ENCODE measurements around the gene PTPRG.

Gene PTPRG

DNA sequence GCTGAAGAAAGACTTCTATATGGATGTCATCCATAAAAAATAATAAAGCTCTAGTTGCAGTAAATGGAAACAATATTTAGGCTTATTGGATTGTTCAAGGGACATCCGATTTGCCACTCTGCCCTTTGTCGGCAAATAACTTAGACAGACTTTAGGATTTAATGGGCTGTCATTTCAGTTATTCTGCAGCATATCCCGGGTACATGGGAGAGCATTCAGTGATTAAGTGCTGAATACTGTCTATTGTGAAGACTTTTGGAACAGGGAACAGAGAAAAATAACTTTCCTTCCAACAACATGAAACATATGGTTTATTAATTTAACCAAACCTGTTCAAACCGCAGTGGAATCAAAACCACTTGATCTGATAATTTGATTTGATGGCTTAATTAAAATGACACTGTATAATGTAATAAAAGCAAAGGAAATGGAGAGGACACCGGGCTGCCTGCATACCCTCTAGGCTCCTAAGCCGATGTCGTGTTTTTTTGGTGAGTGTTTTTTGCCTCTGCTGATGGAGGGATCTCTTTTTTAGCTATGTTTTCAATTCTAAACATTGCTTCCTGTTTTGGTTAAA lies 612.7 kb downstream of the PTPRG start:
- H3K4me3 Mint-ChIP-seq, result no peak overlapping the region
- H3K4me1 Mint-ChIP-seq, result no peaks in the 10 kb centered on the region
- no peak overlapping the region for H3K27ac Mint-ChIP-seq
- no peak for ATAC-seq
- H3K9me3 Mint-ChIP-seq, result peaks cover 3% of the 10 kb centered on the region
- peaks cover 6% of the 10 kb centered on the region for H3K36me3 Mint-ChIP-seq
- H3K27me3 Mint-ChIP-seq, result no peaks in the 10 kb centered on the region

DNA sequence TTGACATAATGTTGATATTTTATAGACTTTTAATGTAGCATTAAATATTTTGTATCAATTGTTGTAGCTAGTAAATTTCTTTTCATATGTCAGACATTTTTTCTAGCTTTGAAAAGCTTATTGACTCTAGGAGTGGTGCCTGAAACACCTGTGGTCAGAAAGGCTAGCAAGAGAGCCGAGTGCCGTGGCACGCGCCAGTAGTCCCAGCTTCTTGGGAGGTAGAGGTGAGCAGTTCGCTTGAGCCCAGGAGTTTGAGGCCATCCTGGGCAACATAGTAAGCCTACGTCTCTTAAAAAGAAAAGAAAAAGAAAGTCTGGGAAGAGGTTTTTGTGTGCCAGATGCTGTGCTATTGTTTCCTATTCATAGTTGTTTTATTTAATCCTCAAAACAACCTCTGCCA lies 613.8 kb downstream of the PTPRG start:
- no peak for ATAC-seq
- Mint-ChIP-seq H3K27me3 (no peaks in the 10 kb centered on the region), H3K9me3 (peaks cover 3% of the 10 kb centered on the region), H3K36me3 (peaks cover 6% of the 10 kb centered on the region), H3K4me1 (no peaks in the 10 kb centered on the region), H3K4me3 (no peak overlapping the region), H3K27ac (no peak overlapping the region)

DNA sequence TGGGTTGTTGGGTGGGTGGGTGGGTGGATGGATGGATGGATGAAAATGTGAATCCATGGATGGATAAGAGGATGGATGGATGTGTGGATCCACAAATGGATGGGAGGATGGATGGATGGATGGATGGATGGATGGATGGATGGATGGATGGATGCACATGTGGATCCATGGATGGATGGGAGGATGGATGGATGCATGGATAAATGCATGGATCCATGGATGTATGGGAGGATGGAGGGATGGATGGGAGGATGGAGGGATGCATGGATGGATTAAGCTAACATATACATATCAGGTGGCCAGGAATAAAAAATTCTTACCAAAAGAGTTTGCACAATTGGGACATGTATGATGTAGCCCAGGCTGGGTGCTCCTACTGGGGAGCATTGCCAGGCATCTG lies 616.7 kb downstream of the PTPRG start:
- Mint-ChIP-seq H3K4me3 (no peak overlapping the region), H3K27me3 (no peaks in the 10 kb centered on the region), H3K36me3 (no peaks in the 10 kb centered on the region), H3K27ac (no peak overlapping the region), H3K9me3 (no peaks in the 10 kb centered on the region), H3K4me1 (no peaks in the 10 kb centered on the region)
- no peak for ATAC-seq

DNA sequence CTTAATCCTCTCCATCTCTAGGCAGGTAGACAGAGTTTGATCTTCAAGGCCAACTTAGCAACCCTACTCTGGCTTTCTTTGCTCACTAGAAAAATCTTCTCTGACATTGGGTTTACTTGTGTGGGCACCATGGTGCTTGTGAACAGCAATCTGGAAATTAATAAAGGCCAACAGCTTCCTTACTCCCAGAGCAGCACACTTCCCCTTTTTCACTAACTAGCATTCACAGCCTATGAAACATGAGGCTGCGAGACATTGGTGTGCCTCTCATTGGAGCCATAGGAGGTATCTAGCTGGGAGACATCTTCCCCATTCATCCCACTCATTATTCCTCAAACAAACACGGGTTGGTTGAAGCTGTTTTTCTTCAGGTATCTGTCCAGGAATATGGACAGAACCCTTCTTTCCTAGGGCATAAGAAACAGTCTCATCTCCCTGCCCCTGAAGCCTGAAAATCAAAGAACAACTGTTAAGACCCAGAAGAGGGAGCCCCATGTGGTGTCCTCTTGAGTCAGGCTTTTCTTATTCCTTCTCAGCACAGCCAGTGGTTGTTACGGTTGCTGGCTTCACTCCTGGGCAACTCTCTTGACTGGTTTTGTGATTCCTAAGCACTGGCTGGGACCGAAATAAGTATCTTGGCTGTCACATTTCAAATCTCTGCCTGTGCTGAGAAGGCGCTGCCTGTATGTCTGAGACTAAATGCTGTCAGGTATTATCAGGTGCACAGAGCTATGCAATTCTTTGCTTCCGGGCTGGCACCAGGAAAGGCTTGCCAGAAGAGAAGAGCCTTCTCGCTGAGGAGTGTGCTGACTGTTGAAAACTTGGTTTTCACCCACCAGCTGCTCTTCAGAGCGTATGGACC lies 617.6 kb downstream of the PTPRG start:
- Mint-ChIP-seq H3K36me3 (no peaks in the 10 kb centered on the region), H3K4me1 (no peaks in the 10 kb centered on the region), H3K27ac (no peak overlapping the region), H3K27me3 (no peaks in the 10 kb centered on the region), H3K9me3 (no peaks in the 10 kb centered on the region), H3K4me3 (no peak overlapping the region)
- ATAC-seq, result no peak

DNA sequence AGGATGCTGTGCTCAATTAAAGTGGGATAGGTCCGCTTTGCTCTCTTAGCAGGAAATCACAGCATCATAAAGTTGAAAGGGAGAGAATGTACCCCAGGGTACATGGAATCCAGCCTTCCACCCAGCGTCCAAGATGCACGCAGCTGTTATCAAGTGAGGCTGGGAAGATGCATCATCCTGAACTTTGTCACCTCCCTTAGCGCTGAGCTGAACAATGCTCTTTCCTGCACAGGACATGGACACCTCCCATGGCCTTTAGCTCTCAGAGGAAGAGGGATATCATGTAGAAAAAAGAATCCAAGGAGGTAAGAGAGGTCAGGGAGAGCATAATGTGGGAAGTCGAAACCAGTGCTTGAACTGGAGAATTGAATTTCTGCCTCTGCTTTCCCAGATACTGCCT lies 619.1 kb downstream of the PTPRG start:
- Mint-ChIP-seq H3K4me3 (no peak overlapping the region), H3K4me1 (no peaks in the 10 kb centered on the region), H3K36me3 (no peaks in the 10 kb centered on the region), H3K9me3 (no peaks in the 10 kb centered on the region), H3K27ac (no peak overlapping the region), H3K27me3 (no peaks in the 10 kb centered on the region)
- ATAC-seq, result no peak

DNA sequence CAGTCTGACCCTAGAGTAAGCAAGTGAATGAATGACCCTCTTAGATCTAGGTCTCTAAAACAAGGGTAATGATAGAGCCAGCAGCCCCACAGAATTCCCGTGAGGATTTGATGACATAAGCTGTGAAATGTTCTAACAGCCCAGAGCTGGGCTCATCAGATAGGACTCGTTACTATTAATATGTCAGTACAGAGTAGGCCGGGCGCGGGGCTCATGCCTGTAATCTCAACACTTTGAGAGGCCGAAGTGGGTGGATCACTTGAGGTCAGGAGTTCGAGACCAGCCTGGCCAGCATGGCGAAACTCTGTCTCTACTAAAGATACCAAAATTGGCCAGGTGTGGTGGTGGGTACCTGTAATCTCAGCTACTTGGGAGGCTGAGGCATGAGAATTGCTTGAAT lies 621.7 kb downstream of the PTPRG start:
- no peaks in the 10 kb centered on the region for H3K27me3 Mint-ChIP-seq
- H3K4me1 Mint-ChIP-seq, result no peaks in the 10 kb centered on the region
- no peaks in the 10 kb centered on the region for H3K36me3 Mint-ChIP-seq
- ATAC-seq, result no peak
- H3K27ac Mint-ChIP-seq, result no peak overlapping the region
- H3K9me3 Mint-ChIP-seq, result no peaks in the 10 kb centered on the region
- H3K4me3 Mint-ChIP-seq, result no peak overlapping the region

DNA sequence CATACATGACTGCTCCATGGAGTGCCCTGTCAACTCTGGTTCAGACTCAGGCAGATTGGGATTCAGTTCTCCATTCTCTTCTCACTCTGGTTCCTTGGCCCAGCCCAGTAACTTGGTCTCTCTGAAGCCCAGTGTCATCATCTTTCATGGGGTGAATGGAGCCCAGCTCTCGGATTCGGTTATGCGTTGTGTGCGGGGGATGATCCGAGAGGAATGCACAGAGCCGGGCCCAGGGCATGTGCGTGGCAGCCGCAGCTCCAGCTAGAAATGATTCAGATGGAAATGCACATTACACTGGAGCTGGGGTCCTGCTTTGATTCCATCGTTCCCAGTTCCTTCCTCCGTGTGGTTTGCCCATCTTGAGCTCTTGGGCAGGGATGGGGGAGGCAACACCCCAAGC lies 622.6 kb downstream of the PTPRG start:
- no peaks in the 10 kb centered on the region for H3K36me3 Mint-ChIP-seq
- no peak overlapping the region for H3K4me3 Mint-ChIP-seq
- H3K27me3 Mint-ChIP-seq, result no peaks in the 10 kb centered on the region
- H3K9me3 Mint-ChIP-seq, result no peaks in the 10 kb centered on the region
- peaks cover 6% of the 10 kb centered on the region for H3K4me1 Mint-ChIP-seq
- ATAC-seq, result no peak
- no peak overlapping the region for H3K27ac Mint-ChIP-seq

DNA sequence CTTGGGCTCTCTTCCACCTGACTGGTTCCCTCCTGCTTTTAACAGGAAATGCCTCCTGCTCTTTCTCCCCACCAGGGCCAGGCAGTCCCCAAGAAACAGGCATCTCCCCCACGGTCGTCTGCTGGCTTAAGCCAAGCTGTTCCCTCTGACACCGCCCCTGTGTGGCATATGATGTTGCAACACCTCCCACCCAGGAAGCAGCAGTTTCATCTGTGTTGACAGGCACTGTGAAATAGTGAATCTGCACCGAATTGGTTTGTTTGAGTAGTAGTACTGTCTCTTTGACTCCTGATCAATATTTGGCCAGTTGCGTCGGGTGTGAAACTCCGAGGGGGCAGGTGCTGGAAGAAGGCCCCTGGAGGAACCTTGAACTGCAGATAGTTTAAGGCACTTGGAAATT lies 623.2 kb downstream of the PTPRG start:
- no peak for ATAC-seq
- H3K36me3 Mint-ChIP-seq, result no peaks in the 10 kb centered on the region
- peaks cover 9% of the 10 kb centered on the region for H3K4me1 Mint-ChIP-seq
- H3K27ac Mint-ChIP-seq, result no peak overlapping the region
- peaks cover 5% of the 10 kb centered on the region for H3K27me3 Mint-ChIP-seq
- no peaks in the 10 kb centered on the region for H3K9me3 Mint-ChIP-seq
- no peak overlapping the region for H3K4me3 Mint-ChIP-seq

DNA sequence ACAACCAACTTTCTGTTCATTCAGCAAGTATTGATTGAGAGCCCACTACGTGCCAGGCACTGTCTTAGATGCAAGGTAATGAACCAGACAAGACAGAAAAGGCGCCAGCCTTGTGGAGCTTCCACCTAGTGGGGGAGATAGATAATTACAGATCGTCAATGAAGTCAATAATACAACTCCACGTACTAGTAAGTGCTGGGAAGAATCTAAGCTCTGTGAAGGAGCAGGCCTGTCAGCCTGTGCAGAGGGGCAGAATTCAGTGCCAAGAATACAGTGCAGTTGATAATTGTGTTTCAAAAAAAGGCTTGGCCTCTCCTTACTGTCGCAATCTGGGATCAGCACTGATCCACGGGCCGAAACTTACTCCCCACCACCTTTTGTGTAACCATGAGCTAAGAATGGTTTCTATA lies 625.7 kb downstream of the PTPRG start:
- H3K27ac Mint-ChIP-seq, result no peak overlapping the region
- H3K9me3 Mint-ChIP-seq, result no peaks in the 10 kb centered on the region
- H3K36me3 Mint-ChIP-seq, result no peaks in the 10 kb centered on the region

DNA sequence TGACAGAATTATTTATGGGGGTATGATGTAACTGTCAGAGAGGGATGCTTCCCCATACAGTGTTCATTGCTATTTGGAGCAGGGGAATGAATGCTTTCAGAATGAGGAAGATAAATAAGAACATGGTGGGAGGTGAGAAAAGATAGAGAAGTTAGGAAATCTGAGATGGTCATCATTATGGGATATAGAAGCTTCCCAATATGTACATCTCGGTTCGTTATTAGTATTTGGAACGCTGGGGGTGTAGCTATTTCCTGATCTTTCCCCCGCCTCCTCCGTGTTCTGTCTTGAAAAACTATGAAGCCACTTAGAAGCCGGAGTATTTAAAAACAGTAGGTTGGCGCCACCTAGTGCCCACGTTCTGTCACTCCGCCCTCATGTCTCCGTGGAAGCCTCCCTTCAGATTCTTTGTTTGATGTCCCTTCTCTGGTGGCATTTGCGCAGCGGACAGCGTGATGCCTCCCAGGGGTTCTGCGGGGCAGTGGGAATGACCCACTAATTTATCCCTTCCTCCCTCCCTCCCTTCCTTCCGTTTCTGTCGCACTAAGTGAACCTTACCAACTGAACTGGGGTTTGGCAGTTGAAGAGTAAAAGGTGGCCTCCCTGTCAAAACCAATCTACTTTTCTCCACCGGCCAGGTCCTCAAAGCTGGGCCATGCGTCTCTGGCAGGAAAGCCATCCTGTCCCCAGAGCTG lies 627.5 kb downstream of the PTPRG start:
- H3K27ac Mint-ChIP-seq, result no peak overlapping the region
- ATAC-seq, result peak; percentile 56

More for the DNA sequence above, 625.7 kb downstream of the PTPRG start:
- Mint-ChIP-seq H3K4me3 (no peak overlapping the region), H3K27me3 (peaks cover 11% of the 10 kb centered on the region), H3K4me1 (peaks cover 9% of the 10 kb centered on the region)
- ATAC-seq, result no peak

DNA sequence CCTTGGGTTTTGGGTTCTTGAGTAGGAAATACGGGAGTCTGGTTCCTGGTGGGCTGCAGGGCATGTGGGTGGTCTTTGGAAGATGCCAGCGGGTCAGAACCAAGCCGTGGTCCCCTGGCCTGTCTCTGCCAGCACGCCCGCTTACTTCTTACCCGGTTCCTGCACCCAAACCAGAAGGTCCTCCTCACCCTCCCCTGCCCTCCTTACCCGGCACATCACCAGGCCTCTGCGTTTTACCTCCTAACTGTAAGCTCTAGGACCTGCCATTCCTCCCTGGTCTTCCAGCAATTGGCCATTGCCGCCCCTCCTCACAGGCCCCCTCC lies 628.0 kb downstream of the PTPRG start:
- Mint-ChIP-seq H3K27ac (no peak overlapping the region), H3K36me3 (no peaks in the 10 kb centered on the region), H3K4me1 (peaks cover 9% of the 10 kb centered on the region), H3K4me3 (no peak overlapping the region), H3K9me3 (no peaks in the 10 kb centered on the region), H3K27me3 (peaks cover 11% of the 10 kb centered on the region)
- no peak for ATAC-seq

More for the DNA sequence above, 627.5 kb downstream of the PTPRG start:
- Mint-ChIP-seq H3K36me3 (no peaks in the 10 kb centered on the region), H3K4me3 (peak overlapping the region; percentile 40), H3K4me1 (peaks cover 9% of the 10 kb centered on the region), H3K27me3 (peaks cover 11% of the 10 kb centered on the region), H3K9me3 (no peaks in the 10 kb centered on the region)

DNA sequence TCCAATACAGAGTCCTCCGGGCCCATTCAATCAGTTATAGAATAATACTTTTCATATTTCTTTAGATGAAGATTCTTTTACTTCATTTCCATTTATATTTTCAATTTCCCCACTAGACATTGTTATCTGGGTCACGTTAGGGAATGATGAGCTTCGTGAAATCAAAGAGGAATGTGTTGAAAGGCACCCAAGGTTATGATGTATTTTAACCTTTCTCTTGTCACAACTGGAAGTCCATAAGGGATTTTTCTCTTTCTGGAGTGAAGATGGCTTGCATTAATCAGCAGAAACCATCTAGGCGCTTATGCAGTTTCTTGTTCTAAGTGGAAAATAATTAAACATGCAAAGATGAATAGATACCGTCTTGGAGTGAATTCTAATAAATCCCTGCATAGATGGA lies 631.5 kb downstream of the PTPRG start:
- Mint-ChIP-seq H3K4me3 (no peak overlapping the region), H3K27ac (no peak overlapping the region), H3K9me3 (no peaks in the 10 kb centered on the region), H3K4me1 (peaks cover 9% of the 10 kb centered on the region), H3K27me3 (peaks cover 11% of the 10 kb centered on the region), H3K36me3 (no peaks in the 10 kb centered on the region)
- no peak for ATAC-seq

DNA sequence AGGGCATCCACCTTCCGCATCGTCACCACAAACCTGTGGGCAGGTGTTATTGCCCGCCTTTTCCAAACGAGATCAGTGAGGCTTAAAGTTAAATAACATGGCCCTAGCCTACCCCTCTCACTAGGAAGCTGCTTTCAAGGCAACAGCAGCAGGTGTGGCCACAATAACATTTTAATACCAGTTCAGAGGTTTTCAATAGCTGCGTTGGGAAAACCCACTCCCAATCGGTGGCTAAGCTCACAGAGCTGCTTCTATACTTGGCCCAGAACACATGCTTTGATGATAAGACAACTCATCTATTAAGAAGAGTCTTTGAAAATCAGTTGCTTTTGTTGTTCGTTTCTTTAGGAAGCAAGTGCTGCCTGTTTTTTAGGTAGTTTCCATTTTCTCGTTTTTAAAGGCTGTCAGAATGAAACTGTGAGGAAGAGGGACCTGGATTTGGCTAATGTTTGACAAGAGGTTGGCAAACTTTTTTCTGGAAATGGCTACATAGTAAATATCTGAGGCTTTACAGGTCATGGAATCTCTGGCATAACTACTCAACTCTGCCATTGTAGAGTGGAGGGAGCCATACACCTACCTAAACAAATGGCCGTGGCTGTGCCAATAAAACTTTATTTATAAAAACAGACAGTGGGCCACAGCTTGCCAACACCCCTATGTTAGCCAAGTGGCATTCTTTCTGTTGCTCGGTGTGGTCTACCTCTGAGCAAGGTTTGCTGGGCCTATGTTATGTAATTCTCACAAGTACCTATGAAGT lies 632.4 kb downstream of the PTPRG start:
- Mint-ChIP-seq H3K27me3 (peaks cover 11% of the 10 kb centered on the region), H3K4me1 (peaks cover 5% of the 10 kb centered on the region), H3K4me3 (no peak overlapping the region), H3K27ac (no peak overlapping the region), H3K36me3 (no peaks in the 10 kb centered on the region), H3K9me3 (no peaks in the 10 kb centered on the region)
- no peak for ATAC-seq

DNA sequence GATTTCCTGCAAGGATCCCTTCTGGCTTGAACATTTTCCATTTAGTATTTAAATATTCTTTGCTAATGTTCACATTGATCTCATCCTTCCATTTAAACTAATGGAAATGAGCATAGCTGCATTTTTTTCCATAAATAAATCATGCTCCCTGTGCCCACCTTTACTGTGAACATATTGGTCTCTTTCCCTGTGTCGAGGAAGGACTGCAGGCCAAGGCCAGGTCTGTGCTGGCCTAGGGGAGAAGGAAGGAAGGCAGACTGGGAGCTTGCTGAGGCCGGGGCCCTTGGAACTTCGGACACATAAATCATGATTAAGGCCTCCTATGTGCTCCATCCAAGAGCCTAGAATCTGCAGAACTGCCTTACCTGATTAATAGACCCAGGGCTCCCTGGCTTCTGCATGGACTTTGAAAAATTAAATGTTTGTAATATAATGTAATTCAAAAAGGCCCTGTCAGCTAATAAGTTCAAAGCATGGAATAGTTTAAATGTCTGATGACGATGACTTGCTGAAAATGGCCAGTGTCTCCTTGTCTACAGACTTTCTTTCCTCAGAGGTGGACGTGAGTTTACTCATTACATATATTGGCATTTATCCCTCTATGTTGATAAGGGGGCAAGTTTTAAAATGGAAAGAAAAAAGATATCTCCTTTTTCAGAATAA lies 636.1 kb downstream of the PTPRG start:
- no peak overlapping the region for H3K4me3 Mint-ChIP-seq
- ATAC-seq, result no peak
- H3K27me3 Mint-ChIP-seq, result no peaks in the 10 kb centered on the region
- no peaks in the 10 kb centered on the region for H3K36me3 Mint-ChIP-seq
- no peaks in the 10 kb centered on the region for H3K4me1 Mint-ChIP-seq
- no peaks in the 10 kb centered on the region for H3K9me3 Mint-ChIP-seq
- no peak overlapping the region for H3K27ac Mint-ChIP-seq

DNA sequence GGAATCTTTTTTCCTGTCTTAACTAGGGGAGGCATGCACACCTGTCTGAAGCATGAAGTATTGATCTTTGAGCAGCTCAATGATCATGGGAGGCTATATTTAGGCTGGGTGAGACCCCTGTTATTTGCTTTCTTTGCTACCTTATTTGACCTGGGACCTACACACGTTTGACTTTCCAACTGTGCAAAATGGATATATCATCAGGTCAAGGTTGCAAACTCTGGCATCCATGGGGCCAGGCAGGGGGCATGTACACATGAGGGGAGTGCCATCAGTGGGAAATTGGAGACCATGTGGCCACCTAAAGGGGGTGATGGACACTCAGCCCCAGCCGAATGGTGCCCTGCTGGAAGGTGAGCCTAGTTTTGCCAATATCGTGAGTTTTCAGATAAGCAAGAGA lies 637.8 kb downstream of the PTPRG start:
- Mint-ChIP-seq H3K27ac (no peak overlapping the region), H3K36me3 (peaks cover 5% of the 10 kb centered on the region), H3K27me3 (no peaks in the 10 kb centered on the region), H3K9me3 (no peaks in the 10 kb centered on the region), H3K4me3 (no peak overlapping the region), H3K4me1 (no peaks in the 10 kb centered on the region)
- ATAC-seq, result no peak
